GM12878 (cell line): ENCODE data around the gene LMOD3. TPM values are rescaled to one million over a fixed set of nuclear protein-coding genes. Genes with fewer than 3 reads are reported as not detected.
A peak's percentile ranks its signal among the peaks of the same experiment; 100 is the strongest.

Source experiments
- ATAC-seq: fragments of 200-7000 bp; cut with Tn5 transposase; 3 replicates; pipeline ENCODE4 v1.9.1; 2020; ENCODE audit warnings: mild to moderate bottlenecking, moderate library complexity
- BruUV-seq: library from RNA; stranded (reverse); fragments of 400-500 nt; replicated peaks from 2 replicates; lab custom pipeline; 2021; lab: Mats Ljungman, UMichigan
- CTCF ChIA-PET: fragments of 300-600 bp; sonication (Branson Sonifier 250); formaldehyde crosslinking; extraction: SDS; loops from one replicate; lab custom pipeline; 2021; ENCODE audit warnings: inconsistent platforms; lab: Yijun Ruan, JAX
- POLR2A ChIA-PET: fragments of 350-600 bp; formaldehyde crosslinking; extraction: SDS; loops from one replicate; lab custom pipeline; 2021; ENCODE audit warnings: inconsistent platforms; lab: Charles Lee
- RAD21 ChIA-PET: fragments of 300-600 bp; sonication (Branson Sonifier 250); formaldehyde crosslinking; loops from one replicate; lab custom pipeline; 2023; ENCODE audit warnings: antibody characterized with exemption; ENCODE audit not compliant: unreplicated experiment; lab: Charles Lee
- SMC1A ChIA-PET: fragments of 300-600 bp; sonication (Branson Sonifier 250); formaldehyde crosslinking; loops from one replicate; lab custom pipeline; 2023; ENCODE audit not compliant: unreplicated experiment, uncharacterized antibody; lab: Charles Lee
- DNase-seq: peaks from one replicate; pipeline ENCODE4 v3.0.0-alpha.2; 2011; ENCODE audit warnings: low read depth, low spot score
- FAIRE-seq: peaks from 3 replicates; lab custom pipeline; 2011; peaks lifted over from hg19 to GRCh38; lab: Jason Lieb, UNC
- H2AFZ ChIP-seq: 2 replicates; pipeline ENCODE4 v1.6.0; 2011; ENCODE audit warnings: low read depth, low read length, control low read depth; ENCODE audit not compliant: control insufficient read depth
- H3K27ac ChIP-seq: 2 replicates; pipeline ENCODE4 v1.5.1; 2011; ENCODE audit warnings: control low read depth; ENCODE audit not compliant: control insufficient read depth, insufficient read depth
- H3K27me3 ChIP-seq, 2 experiments: replicated peaks in 1 of 2; 2 replicates each; pipeline versions ENCODE4 v1.6.0 to v1.6.1; 2011; ENCODE audit warnings: low read length in 1 of 2; ENCODE audit not compliant: control insufficient read depth in 2 of 2, insufficient read depth in 2 of 2
- H3K36me3 ChIP-seq, 2 experiments: 2 replicates each; pipeline ENCODE4 v1.5.1; 2011; ENCODE audit warnings: low read length in 1 of 2; ENCODE audit not compliant: control insufficient read depth in 2 of 2, insufficient read depth in 2 of 2
- H3K4me1 ChIP-seq: 2 replicates; pipeline ENCODE4 v1.6.1; 2011; ENCODE audit warnings: mild to moderate bottlenecking, low read length, moderate library complexity, mixed read lengths; ENCODE audit not compliant: control insufficient read depth, insufficient read depth
- H3K4me2 ChIP-seq: 2 replicates; pipeline ENCODE4 v1.6.0; 2011; ENCODE audit warnings: control low read depth; ENCODE audit not compliant: control insufficient read depth, insufficient read depth
- H3K4me3 ChIP-seq: fragments of 200-600 bp; sonication (generic); 2 replicates; pipeline ENCODE4 v1.5.1; 2016
- H3K79me2 ChIP-seq: 2 replicates; pipeline ENCODE4 v1.6.0; 2011; ENCODE audit warnings: low read length; ENCODE audit not compliant: control insufficient read depth, insufficient read depth
- H3K9ac ChIP-seq: 2 replicates; pipeline ENCODE4 v1.8.0; 2011; ENCODE audit warnings: low read length, control low read depth, mixed read lengths; ENCODE audit not compliant: control insufficient read depth, insufficient read depth
- H3K9me3 ChIP-seq: replicated peaks from 3 replicates; pipeline ENCODE4 v1.5.1; 2011; ENCODE audit warnings: mild to moderate bottlenecking, low read length; ENCODE audit not compliant: control insufficient read depth, insufficient read depth
- H4K20me1 ChIP-seq: 2 replicates; pipeline ENCODE4 v1.6.0; 2011; ENCODE audit not compliant: control insufficient read depth, insufficient read depth
- CTCF ChIP-seq, 3 experiments: IDR thresholded peaks in 2 of 3; conservative IDR thresholded peaks in 1 of 3; 2 replicates each; pipeline ENCODE4 v1.5.1; 2011; ENCODE audit warnings: low read depth in 3 of 3, low read length in 3 of 3, mild to moderate bottlenecking in 3 of 3, control low read depth in 2 of 3, moderate library complexity in 2 of 3, inconsistent platforms in 1 of 3, mixed read lengths in 1 of 3; ENCODE audit not compliant: control insufficient read depth in 2 of 3, insufficient read depth in 1 of 3; ENCODE audit errors: extremely low read depth in 1 of 3
- ETV6 ChIP-seq, 2 experiments: fragments of 450-650 bp in 1 of 2; IDR thresholded peaks in 1 of 2; conservative IDR thresholded peaks in 1 of 2; 2 replicates each; pipeline ENCODE4 v1.6.1; 2014; ENCODE audit warnings: antibody characterized with exemption in 1 of 2, borderline replicate concordance in 1 of 2, low read depth in 1 of 2, mild to moderate bottlenecking in 1 of 2, moderate library complexity in 1 of 2
- HCFC1 ChIP-seq: fragments of 150-350 bp; IDR thresholded peaks from 2 replicates; pipeline ENCODE4 v1.6.1; 2014; ENCODE audit warnings: low read length
- IRF5 ChIP-seq: fragments of 450-650 bp; IDR thresholded peaks from 2 replicates; pipeline ENCODE4 v1.6.1; 2017; ENCODE audit warnings: borderline replicate concordance
- MTA3 ChIP-seq: IDR thresholded peaks from 2 replicates; pipeline ENCODE4 v1.6.1; 2012; ENCODE audit warnings: low read length, inconsistent platforms, borderline replicate concordance
- SMAD1 ChIP-seq: fragments of 450-650 bp; IDR thresholded peaks from 2 replicates; pipeline ENCODE4 v1.6.1; 2018; ENCODE audit warnings: mild to moderate bottlenecking, low read depth; ENCODE audit not compliant: partially characterized antibody
- ZBTB11 ChIP-seq: fragments of 450-650 bp; formaldehyde crosslinking; IDR thresholded peaks from 2 replicates; pipeline ENCODE4 v1.5.0; 2022; ENCODE audit warnings: mild to moderate bottlenecking, missing genetic modification characterization
- ZNF687 ChIP-seq: fragments of 450-650 bp; IDR thresholded peaks from 2 replicates; pipeline ENCODE4 v1.6.1; 2017; ENCODE audit warnings: mild to moderate bottlenecking, moderate library complexity
- WGBS: methylation state at CpG from one replicate; pipeline ENCODE4 v1.1.6; 2016; ENCODE audit warnings: low lambda C conversion rate; ENCODE audit not compliant: insufficient replicate concordance, insufficient coverage; ENCODE audit errors: missing lambda C conversion rate; 5-methylcytosine and 5-hydroxymethylcytosine counted together
- in situ Hi-C: fragments of 300-500 bp; cut with MboI; formaldehyde crosslinking; loops from 9 replicates; pipeline ENCODE4 v1.14.3; 2018; ENCODE audit warnings: mixed read lengths
- intact Hi-C: fragments of 100-400 bp; cut with micrococcal nuclease; formaldehyde crosslinking; loops from one replicate; pipeline ENCODE4 v1.14.2; 2022; ENCODE audit not compliant: unreplicated experiment
- polyA plus RNA-seq, 11 experiments: library from polyadenylated mRNA; depleted of rRNA in 4 of 11; unstranded in 6 of 11; stranded (reverse) in 5 of 11; fragments of >200 nt; fragmentation: Nextera tagmentation in 4 of 11; fragmentation: Illumina TruSeq in 1 of 11; extraction: Ambion mirVana in 4 of 11; extraction: Trizol in 1 of 11; gene quantifications; 1 replicate in 1 of 11; 2 replicates in 10 of 11; pipeline versions ENCODE4 v1.2.1 to v1.2.3, GENCODE V29; 2011 to 2016; ENCODE audit warnings: inconsistent platforms in 2 of 11, missing spikeins in 2 of 11, low read depth in 1 of 11
- total RNA-seq, 4 experiments: library from RNA; depleted of rRNA in 3 of 4; stranded (reverse); fragments of >200 nt in 3 of 4; fragmentation: Illumina TruSeq in 1 of 4; extraction: Trizol in 1 of 4; gene quantifications; 2 replicates each; pipeline versions ENCODE4 v1.2.1 to v1.2.3, GENCODE V29; 2013 to 2021

The LMOD3 gene
- total and polyA plus RNA-seq, 10 of the 15 experiments (the other 5 are each of a cell fraction or from before 2014, with no cell fraction given), result 0.04 to 0.20 (median 0.09) TPM; not detected in 1

GRCh38 chr3:69090021-69090420, 32.4 kb downstream of the LMOD3 start (continued):
- no peak for TF ChIP-seq ZNF687
- TF ChIP-seq HCFC1, result no peak

GRCh38 chr3:69088063-69088462, 34.3 kb downstream of the LMOD3 start:
- Histone ChIP-seq H3K27ac (peak overlapping the region; percentile 54), H3K4me3 (peak overlapping the region; percentile 73), H3K79me2 (peaks cover 85% of the 10 kb centered on the region), H3K27me3 (no peaks in the 10 kb centered on the region), H3K4me2 (peak overlapping the region; percentile 46), H3K4me1 (peaks cover 36% of the 10 kb centered on the region), H3K9me3 (no peaks in the 10 kb centered on the region), H3K9ac (peak overlapping the region; percentile 8), H2AFZ (no peak overlapping the region), H4K20me1 (no peaks in the 10 kb centered on the region), H3K36me3 (peaks cover 0 to 6% of the 10 kb centered on the region in 2 experiments; a peak in 1 of 4 replicates)
- FAIRE-seq (no peak), ATAC-seq (peak; percentile 26), DNase-seq (no peak)
- ChIA-PET CTCF (interaction anchor here (0.6 to 2.2 kb wide), 5 partner anchors 11 to 218 kb away, joined by 3 to 6 read pairs (median 4); partner anchors contain the start of gene EOGT), POLR2A (interaction anchor here (1.7 to 2.1 kb wide), 2 partner anchors 14 to 44 kb away, joined by 4 to 5 read pairs; no protein-coding TSS in a partner anchor), RAD21 (interaction anchor here (0.5 to 16.7 kb wide), 4 partner anchors 8 to 37 kb away, joined by 3 to 152 read pairs (median 10); partner anchors contain the start of genes TMF1 and UBA3), SMC1A (interaction anchor here (0.7 to 19.6 kb wide), 9 partner anchors 8 to 66 kb away, joined by 3 to 234 read pairs (median 8); partner anchors contain the start of gene TMF1)
- intact Hi-C loops (loop anchor here (5.0 to 10.0 kb wide), 2 partner anchors 76 to 1433 kb away; partner anchors contain the start of genes EOGT and SUCLG2), in situ Hi-C loops (no loop called here)
- BruUV-seq, result no TSS peak
- WGBS, result 0% methylated on average over 2 of the region's 2 CpGs
- TF ChIP-seq MTA3 (no peak), CTCF (IDR thresholded peaks at IDR 0.05 in 2 of 3, conservative IDR thresholded peaks at IDR 0.05 in 1 of 3; ENCODE audit: control insufficient read depth in 2 of 3, extremely low read depth in 1 of 3, insufficient read depth in 1 of 3, low read depth in 3 of 3, low read length in 3 of 3) (no peak), ETV6 (conservative IDR thresholded peaks at IDR 0.05 in 1 of 2, IDR thresholded peaks at IDR 0.05 in 1 of 2; ENCODE audit: borderline replicate concordance in 1 of 2, low read depth in 1 of 2) (no peak), IRF5 (no peak), SMAD1 (no peak), ZBTB11 (CRISPR knock-in tag) (no peak)
